Breast epithelium (tissue), 4 donors: Measurements from ENCODE around the gene GADD45GIP1. TPM values are rescaled to one million over a fixed set of nuclear protein-coding genes. Genes with fewer than 3 reads are reported as not detected.

Experiments used
- DNase-seq, 2 donors: peaks; one replicate each; pipeline ENCODE4 v3.0.0-alpha.2; 2019; ENCODE audit warnings: low spot score in 2 of 2
- H3K27ac ChIP-seq, 2 donors: fragments of 200-600 bp; sonication (generic) in 1 of 2; one replicate each; pipeline ENCODE4 v1.5.1; 2016 to 2019; ENCODE audit warnings: mild to moderate bottlenecking in 1 of 2
- H3K27me3 ChIP-seq, 2 donors: fragments of 200-600 bp; sonication (generic) in 1 of 2; one replicate each; pipeline versions ENCODE4 v1.5.1 to v1.6.0; 2017 to 2019; ENCODE audit warnings: control low read depth in 1 of 2, mild to moderate bottlenecking in 1 of 2
- H3K36me3 ChIP-seq: fragments of 200-600 bp; one replicate; pipeline ENCODE4 v1.5.1; 2019
- H3K4me1 ChIP-seq, 2 donors: fragments of 200-600 bp; sonication (generic); one replicate each; pipeline ENCODE4 v1.5.1; 2016 to 2019; ENCODE audit warnings: control low read depth in 1 of 2
- H3K4me3 ChIP-seq, 3 donors: fragments of 200-600 bp; sonication (generic); 1 replicate in 2 of 3; 2 replicates in 1 of 3; pipeline ENCODE4 v1.5.1; 2016 to 2019; ENCODE audit warnings: mild to moderate bottlenecking in 3 of 3, moderate library complexity in 2 of 3
- H3K9me3 ChIP-seq, 2 donors: fragments of 200-600 bp; sonication (generic) in 1 of 2; one replicate each; pipeline ENCODE4 v1.5.1; 2016 to 2019; ENCODE audit warnings: control low read depth in 1 of 2
- CTCF ChIP-seq, 3 donors: fragments of 450-650 bp; IDR thresholded peaks; one replicate each; pipeline ENCODE4 v1.5.1; 2016 to 2017; ENCODE audit warnings: antibody characterized with exemption in 3 of 3, mild to moderate bottlenecking in 3 of 3, moderate library complexity in 3 of 3
- POLR2A ChIP-seq: fragments of 450-650 bp; IDR thresholded peaks from one replicate; pipeline ENCODE4 v1.6.1; 2016; ENCODE audit warnings: antibody characterized with exemption, mild to moderate bottlenecking, moderate library complexity
- POLR2AphosphoS5 ChIP-seq, 3 donors: sonication (generic); formaldehyde crosslinking; IDR thresholded peaks; one replicate each; pipeline ENCODE4 v1.6.1; 2017; ENCODE audit warnings: antibody characterized with exemption in 3 of 3
- intact Hi-C: fragments of 100-400 bp; cut with DNase I; formaldehyde crosslinking; loops from one replicate; pipeline ENCODE4 v1.15.1; 2023; ENCODE audit warnings: low total_unique reads
- total RNA-seq, 3 donors: library from RNA; depleted of rRNA; stranded (reverse); fragments of >200 nt; gene quantifications; one replicate each; pipeline ENCODE4 v1.1.0, GENCODE V29; 2016

The GADD45GIP1 gene
- total RNA-seq, 3 donors from 2014 or later = 30.3 to 44.2 (median 31.5) TPM

GRCh38 chr19:12975221-12975741, 18.3 kb upstream of the GADD45GIP1 start:
- Histone ChIP-seq H3K27me3 (no peaks in the 10 kb centered on the region), H3K27ac (peak overlapping the region in 1 of 2 donors; percentile 9), H3K36me3 (no peaks in the 10 kb centered on the region), H3K9me3 (no peaks in the 10 kb centered on the region), H3K4me3 (no peak overlapping the region), H3K4me1 (no peaks in the 10 kb centered on the region)
- no peak for TF ChIP-seq CTCF (IDR thresholded peaks at IDR 0.05)
- TF ChIP-seq POLR2A = no peak
- no peak for TF ChIP-seq POLR2AphosphoS5 (IDR thresholded peaks at IDR 0.05)
- intact Hi-C loops = no loop called here
- DNase-seq = no peak

- Histone ChIP-seq H3K27me3 (no peaks in the 10 kb centered on the region), H3K9me3 (no peaks in the 10 kb centered on the region), H3K27ac (peak overlapping the region in 1 of 2 donors; percentile 9), H3K4me3 (no peak overlapping the region), H3K4me1 (no peaks in the 10 kb centered on the region), H3K36me3 (no peaks in the 10 kb centered on the region)
- TF ChIP-seq POLR2A (no peak), POLR2AphosphoS5 (IDR thresholded peaks at IDR 0.05) (no peak), CTCF (IDR thresholded peaks at IDR 0.05) (no peak)
- intact Hi-C loops = no loop called here
- no peak for DNase-seq
Observed at GRCh38 chr19:12974301-12975220, 17.5 kb upstream of the GADD45GIP1 start.

- Histone ChIP-seq H3K36me3 (no peaks in the 10 kb centered on the region), H3K4me3 (no peak overlapping the region), H3K27ac (no peak overlapping the region), H3K27me3 (no peaks in the 10 kb centered on the region), H3K4me1 (no peaks in the 10 kb centered on the region), H3K9me3 (no peaks in the 10 kb centered on the region)
- intact Hi-C loops = no loop called here
- no peak for TF ChIP-seq POLR2A
- no peak for TF ChIP-seq CTCF (IDR thresholded peaks at IDR 0.05)
- TF ChIP-seq POLR2AphosphoS5 (IDR thresholded peaks at IDR 0.05) = no peak
- DNase-seq = no peak
Observed at GRCh38 chr19:12973236-12973635, 16.2 kb upstream of the GADD45GIP1 start.

GRCh38 chr19:12970070-12970820, 13.2 kb upstream of the GADD45GIP1 start:
- no peaks in the 10 kb centered on the region for H3K27me3 ChIP-seq
- intact Hi-C loops = no loop called here
- TF ChIP-seq POLR2A (no peak), POLR2AphosphoS5 (IDR thresholded peaks at IDR 0.05) (no peak), CTCF (IDR thresholded peaks at IDR 0.05) (no peak)

More at GRCh38 chr19:12970070-12970820, 13.2 kb upstream of the GADD45GIP1 start:
- DNase-seq = no peak
- Histone ChIP-seq H3K4me3 (no peak overlapping the region), H3K27ac (no peak overlapping the region), H3K36me3 (no peaks in the 10 kb centered on the region), H3K9me3 (no peaks in the 10 kb centered on the region), H3K4me1 (no peaks in the 10 kb centered on the region)
